T47D (cell line): ENCODE measurements around the gene TSSK3.

Source experiments
- DNase-seq, 2 experiments: peaks; one replicate each; pipeline versions ENCODE4 v3.0.0 to v3.0.0-alpha.2; 2011 to 2012; ENCODE audit warnings: low read depth in 1 of 2, low spot score in 1 of 2
- JUND ChIP-seq: IDR thresholded peaks from 2 replicates; pipeline ENCODE4 v1.6.1; 2012; ENCODE audit warnings: low read depth
- in situ Hi-C: cut with HindIII; loops from 2 replicates; pipeline ENCODE4 v1.10.0; 2016; ENCODE audit warnings: low sequenced_read_pairs, low pct_unique_long_range_greater_than_20kb

Gene TSSK3

DNA sequence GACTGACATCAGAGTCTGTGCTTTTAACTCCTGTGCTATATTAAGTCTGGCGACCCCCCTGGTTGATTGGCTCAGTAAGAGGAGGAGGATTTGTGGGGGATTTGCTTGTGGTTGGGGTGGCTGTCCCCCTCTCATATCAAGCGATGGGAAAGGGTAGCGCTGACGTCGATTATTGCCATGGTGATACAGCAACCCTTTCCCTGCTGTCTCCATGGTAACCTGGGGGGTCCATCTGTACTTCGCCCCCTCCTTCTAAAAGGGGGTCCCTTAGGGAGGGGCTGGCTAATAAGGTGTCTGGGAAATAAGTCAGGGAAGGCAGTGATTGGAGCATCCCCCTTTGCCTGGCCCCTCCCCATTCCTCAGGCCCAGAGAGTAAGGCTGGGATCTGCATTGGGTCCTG lies 4.7 kb upstream of the TSSK3 start:
- in situ Hi-C loops = no loop called here

DNA sequence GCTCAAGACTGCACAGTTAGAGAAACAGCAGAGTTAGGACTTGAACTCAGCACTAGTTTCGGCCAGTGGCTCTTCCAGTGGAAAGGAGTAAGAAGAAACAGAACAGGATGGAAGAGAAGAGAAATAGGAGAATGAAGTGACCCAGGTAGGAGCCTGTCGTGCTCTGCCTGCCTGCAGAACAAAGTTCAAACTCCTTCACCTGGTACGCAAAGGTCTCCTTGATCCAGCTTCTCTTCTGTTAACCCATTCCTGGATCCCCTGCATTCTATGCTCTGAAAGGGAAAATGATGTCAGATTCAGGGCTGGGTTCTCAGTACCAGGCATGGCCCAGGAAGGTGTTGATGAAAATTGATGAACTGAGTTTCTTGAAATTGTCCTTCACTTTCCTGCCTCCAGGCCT lies 3.9 kb upstream of the TSSK3 start:
- in situ Hi-C loops = no loop called here
- TF ChIP-seq JUND = no peak
- DNase-seq = no peak

More for the DNA sequence above, 4.7 kb upstream of the TSSK3 start:
- no peak for DNase-seq
- TF ChIP-seq JUND = no peak

DNA sequence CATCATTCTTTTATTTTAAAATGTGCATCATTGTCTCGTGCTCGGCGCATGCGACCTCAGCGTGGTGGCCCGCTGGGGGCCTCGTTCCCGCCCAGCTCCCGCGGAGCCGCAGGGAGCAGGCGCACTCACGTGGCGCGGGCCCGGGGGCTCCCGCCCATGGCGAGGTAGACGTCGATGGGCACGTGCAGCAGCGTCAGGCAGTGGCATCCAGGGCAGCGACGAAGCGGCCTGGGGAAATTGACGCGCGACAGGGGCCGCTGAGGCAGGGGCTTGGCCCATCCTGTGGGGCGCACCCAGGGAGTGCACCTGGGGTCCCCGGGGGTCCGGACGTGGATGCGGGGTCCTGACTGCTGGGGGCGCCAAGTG lies 1.0 kb upstream of the TSSK3 start:
- in situ Hi-C loops = no loop called here
- DNase-seq = no peak
- TF ChIP-seq JUND = no peak

DNA sequence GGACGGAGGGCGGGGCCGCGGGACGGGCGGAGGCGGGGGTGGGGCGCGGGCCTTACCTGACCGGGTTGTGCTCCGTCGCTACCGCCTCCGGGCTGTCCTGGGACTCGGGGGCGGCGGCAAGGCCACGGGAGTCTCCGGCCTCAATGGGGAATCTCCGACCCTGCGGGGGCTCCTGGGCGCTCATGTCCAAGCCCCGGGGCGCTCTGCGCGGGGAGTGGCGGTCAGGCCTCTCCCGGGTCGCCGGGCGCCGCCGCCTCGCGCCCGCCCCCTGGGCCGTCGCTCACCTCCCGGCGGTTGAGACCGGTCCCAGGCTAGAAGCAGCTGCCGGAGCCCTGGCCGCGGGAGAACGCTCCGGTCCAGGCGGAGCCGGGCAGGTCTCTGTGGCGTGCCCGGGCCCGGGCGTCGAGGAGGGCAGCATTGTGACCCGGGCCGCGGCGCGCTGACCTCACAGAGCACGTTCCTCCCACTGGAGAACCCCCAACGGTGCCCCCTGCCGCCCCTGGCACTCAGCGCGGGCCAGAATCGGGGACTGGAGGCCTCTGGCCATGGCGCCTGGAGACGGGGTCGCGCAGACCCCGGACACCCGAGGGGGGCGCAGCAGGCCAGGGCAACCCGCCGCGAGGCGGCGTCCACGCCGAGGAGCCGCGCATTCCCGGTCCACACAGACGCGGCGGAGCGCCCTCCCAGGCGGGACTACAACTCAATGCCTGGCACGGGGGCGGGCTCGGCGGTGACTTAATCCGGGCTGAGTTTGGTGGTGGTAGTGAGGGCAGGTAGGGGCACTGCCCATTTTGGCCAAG lies 465 bp upstream of the TSSK3 start:
- in situ Hi-C loops = no loop called here
- TF ChIP-seq JUND = no peak
- no peak for DNase-seq

DNA sequence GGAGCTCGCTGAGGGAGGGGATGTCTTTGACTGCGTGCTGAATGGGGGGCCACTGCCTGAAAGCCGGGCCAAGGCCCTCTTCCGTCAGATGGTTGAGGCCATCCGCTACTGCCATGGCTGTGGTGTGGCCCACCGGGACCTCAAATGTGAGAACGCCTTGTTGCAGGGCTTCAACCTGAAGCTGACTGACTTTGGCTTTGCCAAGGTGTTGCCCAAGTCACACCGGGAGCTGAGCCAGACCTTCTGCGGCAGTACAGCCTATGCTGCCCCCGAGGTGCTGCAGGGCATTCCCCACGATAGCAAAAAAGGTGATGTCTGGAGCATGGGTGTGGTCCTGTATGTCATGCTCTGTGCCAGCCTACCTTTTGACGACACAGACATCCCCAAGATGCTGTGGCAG lies 1.4 kb downstream of the TSSK3 start:
- in situ Hi-C loops = no loop called here
- no peak for DNase-seq
- TF ChIP-seq JUND = no peak

DNA sequence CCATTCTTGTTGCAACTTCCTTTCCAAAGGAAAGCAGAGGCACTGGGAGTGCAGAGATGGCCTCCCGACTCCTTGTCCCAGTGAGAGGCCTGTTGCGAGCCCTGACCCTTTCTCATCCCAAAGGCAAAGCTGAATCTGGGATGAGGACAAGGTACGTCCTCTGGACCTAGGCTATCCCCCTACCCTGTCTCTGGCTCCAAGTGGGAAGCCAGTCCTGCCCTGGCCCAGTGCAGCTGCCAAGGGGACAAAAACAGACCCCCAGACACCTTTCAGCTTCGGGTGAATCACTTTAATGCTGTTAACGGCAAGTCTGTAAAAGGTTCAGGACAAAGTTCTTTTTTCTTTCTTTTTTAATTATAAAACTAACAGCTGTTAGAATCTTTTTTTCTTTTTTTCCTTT lies 2.5 kb downstream of the TSSK3 start:
- TF ChIP-seq JUND = no peak
- in situ Hi-C loops = no loop called here

DNA sequence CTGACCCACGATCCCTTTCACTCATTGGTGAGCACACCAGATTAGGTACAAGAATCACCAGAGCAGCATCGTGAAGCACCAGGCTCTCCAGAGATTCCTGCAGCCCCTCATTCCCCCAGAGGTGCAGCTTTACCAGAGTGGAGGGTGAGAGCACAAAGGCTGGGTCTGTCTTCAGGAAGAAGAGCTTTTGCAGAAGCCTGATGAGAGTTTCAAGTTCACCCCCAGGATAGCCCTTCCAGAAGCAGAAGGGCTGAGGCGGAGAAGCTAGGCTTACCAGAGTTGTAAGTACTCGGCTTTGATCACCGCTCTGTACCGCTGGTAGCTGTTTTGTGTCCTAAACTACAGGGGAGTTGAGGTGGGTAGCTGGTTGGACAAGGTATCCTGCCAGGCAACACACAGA lies 3.1 kb downstream of the TSSK3 start:
- in situ Hi-C loops = no loop called here
- no peak for TF ChIP-seq JUND
- no peak for DNase-seq

More for the DNA sequence above, 2.5 kb downstream of the TSSK3 start:
- no peak for DNase-seq

DNA sequence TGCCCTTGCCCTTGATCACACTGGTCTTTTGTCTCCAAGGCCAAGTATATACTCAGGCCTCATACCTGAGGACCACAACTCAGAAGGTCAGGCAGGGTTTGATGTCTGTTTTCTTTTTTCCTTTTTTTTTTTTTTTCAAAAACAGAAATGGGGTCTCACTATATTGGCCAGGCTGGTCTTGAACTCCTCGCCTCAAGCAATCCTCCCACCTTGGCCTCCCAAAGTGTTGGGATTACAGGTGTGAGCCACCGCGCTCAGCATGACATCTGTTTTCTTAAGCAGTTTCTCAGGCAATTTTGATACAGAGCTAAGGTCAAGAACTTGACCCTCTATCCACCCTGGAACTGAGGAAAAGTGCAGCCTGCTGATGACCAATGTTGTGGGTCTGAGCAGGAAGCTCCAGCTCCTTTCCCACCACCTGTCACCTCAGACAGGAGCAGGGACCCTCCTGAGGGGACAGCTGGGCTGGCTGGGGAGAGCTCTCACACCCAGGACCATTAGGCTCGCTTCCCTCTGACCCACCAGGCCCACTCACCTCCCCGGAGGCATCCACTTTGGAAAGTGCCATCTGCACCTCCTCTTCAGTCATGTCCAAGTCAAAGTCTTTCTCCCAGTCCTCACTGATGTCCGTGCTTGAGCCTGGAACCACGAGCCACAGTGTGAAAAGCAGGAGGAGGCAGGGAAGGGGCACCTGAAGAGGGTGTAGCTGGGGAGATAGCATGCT lies 5.7 kb downstream of the TSSK3 start:
- in situ Hi-C loops = no loop called here
- TF ChIP-seq JUND = no peak
- no peak for DNase-seq

DNA sequence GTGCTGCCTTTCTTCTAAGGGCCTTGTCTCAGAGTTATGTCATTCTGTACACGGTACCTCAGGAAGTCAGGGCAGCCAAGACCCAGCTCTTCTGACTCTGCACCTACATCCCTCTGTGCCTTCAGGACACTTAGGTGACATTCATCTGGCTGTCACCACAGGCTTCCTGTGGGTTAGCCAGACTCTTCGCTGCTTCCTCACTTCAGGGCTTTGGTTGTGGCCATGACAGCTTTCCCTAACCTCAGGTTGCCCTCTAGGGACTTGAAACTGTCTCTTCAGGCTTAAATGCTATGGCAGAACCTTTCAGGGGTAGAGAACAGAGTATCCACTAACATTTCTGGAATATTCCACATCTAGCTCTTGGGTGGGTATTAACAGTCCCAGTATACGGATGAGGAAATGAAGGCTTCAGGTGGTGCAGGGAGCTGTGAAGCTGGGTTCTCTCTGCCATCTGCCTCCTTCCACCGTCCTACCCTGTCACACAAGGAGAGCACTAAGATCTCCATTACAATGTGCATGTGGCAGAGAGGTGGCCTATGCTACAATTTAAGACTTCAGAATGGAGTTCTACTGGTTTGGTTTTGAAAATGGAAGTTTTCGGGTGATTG lies 9.9 kb downstream of the TSSK3 start:
- in situ Hi-C loops = no loop called here
- no peak for DNase-seq
- no peak for TF ChIP-seq JUND

DNA sequence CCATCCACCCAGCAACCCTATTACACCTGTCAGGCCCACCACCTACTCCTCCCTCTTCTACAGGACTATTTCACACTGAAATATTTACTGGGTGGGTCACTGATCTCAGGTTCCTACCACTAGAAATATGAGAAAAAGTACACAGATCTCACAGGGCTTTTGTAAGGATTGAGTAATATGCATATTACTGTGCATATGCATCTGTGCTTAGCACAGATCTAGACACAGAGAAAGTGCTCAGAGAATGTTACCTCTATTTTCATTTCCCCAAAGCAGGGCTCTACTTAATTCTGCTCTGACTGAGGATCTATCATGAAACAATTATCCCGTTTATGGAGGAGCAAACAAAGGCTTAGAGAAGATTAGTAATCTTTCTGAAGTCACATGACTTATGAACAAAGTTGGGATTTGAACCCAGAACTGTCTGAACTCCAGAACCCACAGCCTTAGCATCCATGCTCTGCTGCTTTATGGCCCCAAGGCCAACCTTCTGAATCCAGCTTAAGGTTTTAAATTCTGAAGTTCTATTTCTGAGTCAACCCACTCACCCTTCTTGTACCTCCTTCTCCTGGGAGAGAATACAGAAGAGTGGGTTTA lies 11.8 kb downstream of the TSSK3 start:
- in situ Hi-C loops = no loop called here
- no peak for TF ChIP-seq JUND

DNA sequence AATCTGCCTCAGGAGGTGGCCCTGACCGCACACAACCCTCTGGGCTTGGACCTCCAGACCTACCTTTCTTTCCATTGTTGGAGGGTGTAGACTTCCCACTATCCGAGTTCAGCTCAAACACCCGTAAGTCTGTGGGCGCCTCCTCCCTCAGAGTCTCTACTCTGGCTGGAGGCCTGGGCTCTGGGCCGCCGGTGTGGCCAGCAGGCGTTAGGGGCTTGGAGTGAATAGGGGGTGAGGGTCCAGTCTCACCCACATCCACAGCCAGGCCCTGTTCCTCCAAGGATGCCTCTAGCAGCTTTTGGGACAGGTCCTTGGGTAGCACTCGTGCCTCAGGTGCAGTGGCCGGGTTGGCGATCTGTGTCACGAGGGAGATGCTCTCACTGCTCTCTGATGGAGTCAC lies 13.9 kb downstream of the TSSK3 start:
- in situ Hi-C loops = no loop called here
- no peak for TF ChIP-seq JUND
- no peak for DNase-seq

More for the DNA sequence above, 11.8 kb downstream of the TSSK3 start:
- DNase-seq = no peak

DNA sequence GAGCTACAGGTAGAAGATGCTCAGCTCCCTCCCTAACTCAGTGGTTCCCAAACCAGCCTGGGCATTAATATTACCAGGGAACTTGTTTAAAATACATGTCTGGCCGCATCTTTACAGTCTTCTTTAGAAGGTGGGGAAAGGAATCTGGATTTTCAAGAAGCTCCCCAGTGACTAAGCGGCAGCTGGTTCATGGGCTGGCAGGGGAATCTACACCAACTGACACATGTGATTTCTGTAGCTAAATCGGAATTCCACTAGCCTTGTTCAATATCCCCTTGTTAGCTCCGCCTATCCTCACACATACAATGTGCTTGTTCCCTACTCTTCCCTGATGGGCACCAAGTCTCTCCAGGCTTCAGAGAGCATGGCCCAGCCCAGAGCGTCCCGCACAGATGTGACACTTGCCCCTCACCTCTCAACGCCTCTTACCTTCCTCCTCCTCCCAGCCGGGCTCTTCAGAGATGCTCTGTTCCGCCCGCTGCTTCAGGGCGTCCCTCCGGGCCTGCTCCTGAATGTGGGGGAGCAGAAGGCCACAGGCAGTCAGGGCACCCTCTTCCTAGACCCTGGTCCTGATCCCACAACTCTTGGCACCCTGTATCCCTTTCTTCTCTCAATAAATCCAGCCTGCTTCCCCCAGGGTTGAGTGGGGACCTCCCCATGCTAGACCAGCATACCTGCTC lies 15.3 kb downstream of the TSSK3 start:
- DNase-seq = no peak
- in situ Hi-C loops = no loop called here

More for the DNA sequence above, 15.3 kb downstream of the TSSK3 start:
- TF ChIP-seq JUND = no peak
